Nucleus accumbens (tissue), 56 donors: ENCODE data around the gene ITPR1.

Source experiments
- DNase-seq, 56 donors: peaks; one replicate each; lab custom pipeline; 2025; lab: John Stamatoyannopoulos, UW

The ITPR1 gene

GRCh38 chr3:4793311-4793710 is 300.2 kb downstream of the ITPR1 start:
- DNase-seq = no peak

GRCh38 chr3:4794331-4794730 is 301.2 kb downstream of the ITPR1 start:
- DNase-seq = no peak

GRCh38 chr3:4794798-4795197 is 301.6 kb downstream of the ITPR1 start:
- no peak for DNase-seq

- no peak for DNase-seq
Measured at GRCh38 chr3:4795905-4796304, 302.8 kb downstream of the ITPR1 start.

GRCh38 chr3:4797201-4797705 is 304.1 kb downstream of the ITPR1 start:
- DNase-seq = no peak

- peak in 16 of 56 donors; percentile 4 to 60 (median 23) for DNase-seq
Measured at GRCh38 chr3:4799266-4800256, 306.4 kb downstream of the ITPR1 start.

DNA sequence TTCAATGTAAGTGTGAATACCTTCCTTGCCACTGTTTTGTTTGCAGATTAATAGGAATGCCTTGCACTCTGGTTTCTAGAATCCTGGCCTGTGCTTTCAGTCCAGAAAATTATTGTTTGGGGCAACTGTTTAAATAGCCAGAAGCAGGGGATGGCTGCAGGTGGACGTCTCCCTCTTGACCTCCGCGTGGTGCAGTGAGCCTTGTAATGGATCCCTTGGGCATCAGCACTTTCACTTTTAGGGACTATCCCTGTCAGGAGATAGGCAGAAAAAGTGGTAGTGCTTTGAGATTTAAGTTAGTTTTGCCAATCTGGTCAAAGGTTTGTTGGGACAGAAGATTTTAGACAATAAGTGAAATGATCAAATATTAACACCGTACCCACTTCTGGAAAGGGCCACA is 307.4 kb downstream of the ITPR1 start:
- DNase-seq = no peak

DNA sequence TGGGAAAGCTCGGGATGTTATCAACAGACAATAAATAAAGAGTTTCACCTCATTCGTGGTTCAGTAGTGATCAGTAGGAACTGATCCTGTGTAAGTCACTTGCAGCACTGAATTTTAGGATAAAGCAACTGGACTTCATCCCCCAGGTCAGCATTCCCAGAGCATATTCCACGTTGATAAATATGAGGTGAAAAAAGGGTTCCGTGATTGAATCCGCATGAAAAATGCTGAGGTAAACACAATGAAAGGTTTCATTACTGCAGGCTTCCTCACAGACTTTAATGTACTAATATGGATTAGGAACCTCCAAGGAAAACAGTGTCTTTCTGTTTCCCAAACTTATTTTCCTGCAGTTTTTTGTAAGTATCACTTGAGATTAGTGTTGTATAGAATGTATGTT is 308.7 kb downstream of the ITPR1 start:
- DNase-seq = no peak

GRCh38 chr3:4802903-4803302 is 309.8 kb downstream of the ITPR1 start:
- DNase-seq = no peak

DNA sequence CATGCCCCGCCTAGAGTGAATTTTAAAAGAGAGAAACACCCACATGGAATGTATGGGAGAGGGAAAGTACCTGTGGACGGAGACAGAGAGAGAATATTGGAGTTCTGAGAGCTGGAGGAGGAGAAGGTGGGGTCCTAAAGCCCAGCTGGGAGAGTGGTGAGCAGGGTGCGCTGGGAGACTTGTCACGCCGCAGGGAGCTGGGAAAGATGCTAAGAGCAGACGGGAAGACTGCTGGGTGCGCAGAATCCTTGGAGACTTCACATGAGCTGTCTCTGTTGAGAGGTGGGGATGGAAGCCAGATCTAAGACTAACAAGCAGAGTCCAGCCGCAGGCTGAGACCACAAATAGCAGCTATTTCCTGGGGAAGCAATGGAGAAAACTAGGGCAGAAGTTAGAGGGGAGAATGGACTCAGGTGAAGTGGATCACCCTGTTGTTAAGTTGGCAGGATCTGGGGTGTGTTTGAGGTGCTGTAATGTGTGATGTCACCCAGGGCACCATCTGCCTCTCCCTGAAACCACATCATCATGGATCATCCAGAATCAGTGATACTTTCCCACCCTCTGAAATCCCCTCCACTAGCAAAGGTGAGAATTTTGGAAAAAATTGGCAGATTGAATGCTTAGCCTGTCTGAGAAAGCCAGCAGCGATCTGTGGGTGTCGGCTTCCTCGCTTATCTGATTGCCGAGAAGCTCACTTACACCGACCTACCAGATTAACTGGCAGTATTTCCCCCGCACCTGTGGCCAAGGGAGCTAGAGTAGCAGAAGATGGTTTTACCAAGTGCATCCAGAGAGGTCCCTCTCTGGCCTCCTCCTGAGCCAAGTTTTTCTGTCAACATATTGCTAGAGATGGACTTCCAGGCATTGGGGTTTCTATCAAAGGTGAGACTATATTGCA is 311.3 kb downstream of the ITPR1 start:
- no peak for DNase-seq

- no peak for DNase-seq
Measured at GRCh38 chr3:4805662-4806061, 312.5 kb downstream of the ITPR1 start.

GRCh38 chr3:4806535-4807108 is 313.5 kb downstream of the ITPR1 start:
- no peak for DNase-seq

DNA sequence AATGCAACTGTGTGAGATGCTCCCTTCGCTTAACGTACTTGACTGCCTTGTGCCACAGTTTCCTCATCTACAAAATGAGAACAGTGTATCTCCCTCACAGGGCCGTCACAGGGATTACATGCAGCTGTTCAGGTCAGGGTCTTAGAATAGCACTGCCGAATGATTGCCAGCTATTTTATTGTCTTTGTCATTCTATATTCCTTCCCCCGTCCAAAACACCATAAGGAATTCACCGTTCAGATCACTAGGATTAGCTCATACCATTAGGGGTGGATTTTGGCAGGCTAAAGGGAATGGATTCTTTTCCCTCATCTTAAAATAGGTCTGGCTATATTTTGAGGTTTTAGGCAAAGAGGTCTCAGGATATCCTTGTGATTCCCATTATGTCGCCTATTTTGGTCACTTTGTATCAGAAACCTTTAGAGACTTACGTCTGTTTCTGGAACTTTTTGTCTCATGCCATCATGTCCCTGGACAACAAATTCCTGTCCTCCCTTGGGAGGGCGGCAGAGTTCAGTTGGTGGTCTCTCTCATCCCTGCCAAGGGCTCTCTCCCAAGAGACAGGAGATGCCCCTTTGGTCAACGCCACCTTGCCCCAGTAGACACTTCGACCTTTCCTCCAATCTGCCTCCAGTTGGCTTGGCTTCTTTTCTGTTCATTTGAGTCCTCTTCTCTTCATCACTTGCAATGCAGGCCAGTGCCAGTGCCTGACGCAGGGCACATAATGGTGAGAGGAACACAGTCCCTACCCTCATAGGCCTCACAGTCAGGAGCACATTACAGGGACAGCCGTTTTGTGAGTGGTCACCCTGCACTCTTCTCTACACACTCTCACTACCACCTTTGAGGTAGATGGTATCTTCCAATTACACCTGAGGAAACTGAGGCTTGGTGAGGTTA is 314.5 kb downstream of the ITPR1 start:
- no peak for DNase-seq

- no peak for DNase-seq
Measured at GRCh38 chr3:4808637-4809036, 315.5 kb downstream of the ITPR1 start.

DNA sequence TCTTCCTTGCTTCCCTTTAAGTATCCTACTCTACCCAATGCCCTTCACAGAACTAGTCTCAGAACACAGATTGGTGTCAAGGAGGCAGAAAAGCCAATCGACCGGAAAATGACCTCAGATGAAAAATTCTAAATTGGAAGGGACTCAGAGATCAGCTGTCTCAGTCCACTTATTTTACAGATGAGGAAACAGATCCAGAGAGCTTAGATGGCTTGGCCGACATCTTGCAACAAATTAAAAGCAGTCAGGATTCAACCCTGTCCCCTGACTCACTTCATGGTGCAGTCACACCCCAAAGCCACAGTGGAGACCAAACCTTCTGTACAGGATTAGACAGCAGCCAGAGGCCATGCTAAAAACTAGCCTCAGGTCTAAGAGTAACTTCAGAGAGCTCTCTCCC is 316.8 kb downstream of the ITPR1 start:
- DNase-seq = no peak

GRCh38 chr3:4812591-4812990 is 319.4 kb downstream of the ITPR1 start:
- DNase-seq = no peak

- no peak for DNase-seq
Measured at GRCh38 chr3:4813909-4814304, 320.8 kb downstream of the ITPR1 start.

DNA sequence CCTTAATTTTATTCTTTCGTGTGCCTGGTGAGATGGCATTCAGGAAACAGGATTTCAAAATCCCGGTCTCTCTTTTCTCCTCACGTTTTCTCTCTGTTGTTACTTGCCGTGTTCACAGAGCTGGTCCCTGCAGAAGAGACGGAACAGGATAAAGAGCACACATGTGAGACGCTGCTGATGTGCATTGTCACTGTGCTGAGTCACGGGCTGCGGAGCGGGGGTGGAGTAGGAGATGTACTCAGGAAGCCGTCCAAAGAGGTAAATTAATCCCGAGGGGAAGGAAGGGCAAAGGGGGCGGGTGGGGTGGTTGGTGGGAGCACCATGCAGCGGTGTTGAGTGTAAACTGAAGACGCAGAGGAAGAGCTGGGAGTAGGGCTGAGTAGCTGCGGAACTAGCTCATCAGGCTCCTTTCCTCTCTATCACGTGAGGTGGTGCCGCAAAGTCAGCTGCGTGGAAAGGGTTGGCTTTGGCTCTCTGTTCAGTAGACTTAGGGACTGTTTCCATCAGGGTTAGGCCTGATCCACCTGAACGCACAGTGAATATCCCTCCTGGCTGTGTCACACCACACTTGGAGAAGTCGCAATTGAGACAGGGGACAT is 321.3 kb downstream of the ITPR1 start:
- peak in 40 of 56 donors; percentile 4 to 87 (median 46) for DNase-seq

GRCh38 chr3:4814904-4815574 is 321.9 kb downstream of the ITPR1 start:
- DNase-seq = no peak
